NCI-H526 (cell line): ENCODE results near the gene TMEM81.

ENCODE experiments used
- DNase-seq, 2 experiments: peaks; one replicate each; lab custom pipeline; 2025; lab: John Stamatoyannopoulos, UW

TMEM81 gene

DNA sequence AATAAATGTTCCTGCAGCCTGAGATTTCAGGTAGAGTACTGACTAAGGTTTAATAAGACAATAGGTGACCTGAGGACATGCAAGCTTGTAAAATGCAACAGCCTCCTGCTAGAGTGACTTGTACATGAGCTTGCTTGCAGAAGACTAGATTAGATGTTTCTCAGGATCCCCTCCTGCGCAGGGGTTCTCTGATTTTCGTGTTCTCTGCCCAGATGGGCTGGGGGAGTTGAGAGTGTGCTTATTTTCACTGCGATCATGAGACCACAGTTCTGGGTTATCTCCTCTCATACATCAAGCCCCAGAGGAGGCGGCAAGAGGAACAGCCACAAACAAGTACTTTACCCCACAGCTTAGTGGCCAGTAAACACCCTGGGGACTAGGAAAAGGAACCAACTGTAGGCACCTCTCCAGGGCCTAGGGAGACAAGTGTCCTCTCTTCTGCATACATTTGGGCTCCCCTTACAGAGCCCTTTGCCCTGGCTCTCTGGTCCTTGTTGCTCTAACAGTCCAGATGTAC, 8.0 kb downstream of the TMEM81 start:
- DNase-seq: no peak

DNA sequence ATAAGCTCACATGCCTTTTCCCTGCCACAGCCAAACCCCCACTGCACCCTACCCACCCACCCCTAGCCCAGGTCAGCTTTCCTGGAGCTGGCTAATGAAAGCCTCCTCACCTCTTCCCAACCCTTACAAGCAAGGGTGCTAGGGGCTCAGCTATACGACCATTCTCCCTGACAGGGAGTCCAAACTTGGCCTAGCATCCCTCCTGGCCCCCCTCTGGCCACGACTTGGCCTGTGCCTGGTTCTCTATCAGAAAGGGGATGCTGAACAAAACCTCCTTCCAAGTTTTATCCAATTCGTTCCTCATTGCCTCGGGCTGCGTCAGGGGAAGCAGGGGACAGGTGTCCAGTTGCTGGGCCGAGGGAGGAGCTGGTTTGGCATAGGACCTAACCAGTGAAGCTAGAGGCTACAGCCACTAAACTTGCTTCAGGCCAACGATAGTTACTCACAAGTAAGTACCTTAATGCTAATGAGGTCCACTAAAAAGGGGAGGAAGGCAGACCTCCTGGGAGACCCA, 8.6 kb downstream of the TMEM81 start:
- no peak for DNase-seq

- no peak for DNase-seq
Observed at GRCh38 chr1:205074513-205074912, 9.7 kb downstream of the TMEM81 start.

- DNase-seq: no peak
Observed at GRCh38 chr1:205074084-205074483, 10.2 kb downstream of the TMEM81 start.

DNA sequence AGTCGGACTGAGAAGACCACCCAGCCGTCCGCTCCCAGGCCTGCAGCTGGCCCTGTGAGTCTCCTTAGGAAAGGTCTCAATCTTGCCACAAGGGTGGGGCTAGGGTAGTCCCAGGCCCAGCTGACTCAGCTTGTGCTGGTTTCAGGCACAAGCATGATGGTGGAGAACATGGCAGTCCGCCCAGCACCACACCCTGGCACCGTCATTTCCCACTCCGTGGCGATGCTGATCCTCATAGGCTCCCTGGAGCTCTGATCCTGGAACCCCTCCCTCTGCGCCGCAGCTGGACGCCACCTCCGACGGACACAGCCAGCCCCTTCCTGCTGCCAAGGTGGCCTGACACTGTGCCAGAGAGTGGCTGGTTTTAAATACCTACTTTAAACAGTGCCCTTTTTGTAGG, 10.7 kb downstream of the TMEM81 start:
- DNase-seq: no peak

- no peak for DNase-seq
Observed at GRCh38 chr1:205072881-205073280, 11.4 kb downstream of the TMEM81 start.

DNA sequence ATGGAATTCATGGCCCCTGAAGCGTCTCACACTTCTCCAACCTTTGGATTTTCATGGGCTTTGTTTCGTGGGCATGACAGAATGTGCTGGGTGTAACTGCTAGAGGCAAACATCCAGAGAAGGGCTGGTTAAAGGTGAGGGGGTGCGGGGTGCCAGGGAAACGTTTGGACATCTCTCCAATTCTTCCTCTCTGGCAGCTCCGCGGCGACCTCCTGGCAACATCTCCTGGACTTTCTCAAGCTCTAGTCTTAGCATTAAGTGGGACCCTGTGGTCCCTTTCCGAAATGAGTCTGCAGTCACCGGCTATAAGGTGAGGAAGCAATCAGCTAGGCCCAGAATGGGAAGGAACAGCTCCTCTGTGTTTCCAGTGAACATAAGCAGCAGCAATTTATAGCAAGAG, 12.0 kb downstream of the TMEM81 start:
- no peak for DNase-seq

GRCh38 chr1:205071801-205072200, 12.5 kb downstream of the TMEM81 start:
- no peak for DNase-seq

DNA sequence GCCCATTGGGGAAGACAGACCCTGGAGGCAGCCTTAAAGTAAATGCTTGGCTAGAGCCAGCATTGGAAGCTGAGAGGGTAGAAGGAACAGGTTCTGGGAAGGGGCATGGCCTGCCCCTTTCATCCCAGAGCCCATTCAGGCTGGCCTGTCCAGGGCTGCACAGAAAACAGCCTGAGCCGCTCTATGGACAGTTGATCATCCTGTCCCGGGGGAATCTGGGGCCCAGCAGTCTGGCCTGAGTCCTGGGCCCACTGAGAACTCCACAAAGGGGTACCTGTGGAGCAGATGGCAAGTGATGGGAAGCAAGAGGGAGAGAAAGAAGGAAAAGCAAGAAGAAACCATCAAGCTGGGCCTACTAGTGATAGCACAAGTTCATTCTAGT, 13.2 kb downstream of the TMEM81 start:
- no peak for DNase-seq

DNA sequence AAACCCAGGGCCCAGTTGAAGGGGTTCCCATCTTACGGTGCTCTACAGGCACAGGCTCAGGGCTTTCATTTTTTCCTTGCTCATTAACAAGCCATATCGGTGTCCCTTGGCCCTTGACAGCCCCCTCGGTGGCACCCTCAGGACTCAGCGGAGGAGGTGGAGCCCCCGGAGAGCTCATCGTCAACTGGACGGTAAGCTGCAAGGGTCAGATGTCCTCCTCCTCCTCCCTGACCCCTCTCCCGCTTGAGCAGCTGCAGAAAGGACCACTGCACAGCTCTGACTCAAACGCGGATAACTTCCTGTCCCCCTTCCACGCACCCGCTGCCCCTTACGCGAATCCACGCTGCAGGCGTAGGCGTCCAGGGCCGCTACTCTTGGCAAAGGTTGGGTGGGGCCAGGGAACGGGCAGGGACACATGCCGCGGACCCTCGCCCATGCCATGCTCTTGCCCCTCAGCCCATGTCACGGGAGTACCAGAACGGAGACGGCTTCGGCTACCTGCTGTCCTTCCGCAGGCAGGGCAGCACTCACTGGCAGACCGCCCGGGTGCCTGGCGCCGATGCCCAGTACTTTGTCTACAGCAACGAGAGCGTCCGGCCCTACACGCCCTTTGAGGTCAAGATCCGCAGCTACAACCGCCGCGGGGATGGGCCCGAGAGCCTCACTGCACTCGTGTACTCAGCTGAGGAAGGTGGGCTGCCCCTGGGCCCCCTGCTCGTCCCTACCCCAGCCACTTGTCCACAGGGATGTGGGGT, 14.7 kb downstream of the TMEM81 start:
- no peak for DNase-seq

DNA sequence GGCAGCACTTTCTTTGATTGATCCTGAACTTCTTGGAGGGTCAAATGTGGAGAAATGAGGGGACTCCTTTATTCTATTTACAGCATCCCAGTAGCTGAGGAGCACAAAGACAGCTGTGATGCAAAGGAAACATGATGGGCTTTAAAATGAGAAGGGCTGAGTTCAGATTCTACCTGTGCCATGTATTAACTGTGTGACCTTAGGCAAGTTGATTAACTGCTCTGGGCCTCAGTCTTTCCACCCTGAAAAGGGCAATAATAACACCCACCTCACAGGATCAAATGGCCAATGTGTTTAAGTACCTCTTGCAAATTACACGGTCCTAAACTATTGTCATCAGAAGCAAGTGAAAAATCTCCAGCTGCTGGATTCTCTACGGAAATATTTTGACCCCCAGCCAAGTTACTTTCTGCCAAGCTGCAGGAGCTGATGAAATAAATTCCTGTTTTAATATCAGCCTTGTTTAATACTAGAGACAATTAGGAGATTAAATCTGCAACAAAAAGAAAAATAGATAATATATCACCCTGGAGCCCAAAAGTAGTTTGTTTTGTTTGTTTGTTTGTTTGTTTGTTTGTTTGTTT, 15.7 kb downstream of the TMEM81 start:
- no peak for DNase-seq

DNA sequence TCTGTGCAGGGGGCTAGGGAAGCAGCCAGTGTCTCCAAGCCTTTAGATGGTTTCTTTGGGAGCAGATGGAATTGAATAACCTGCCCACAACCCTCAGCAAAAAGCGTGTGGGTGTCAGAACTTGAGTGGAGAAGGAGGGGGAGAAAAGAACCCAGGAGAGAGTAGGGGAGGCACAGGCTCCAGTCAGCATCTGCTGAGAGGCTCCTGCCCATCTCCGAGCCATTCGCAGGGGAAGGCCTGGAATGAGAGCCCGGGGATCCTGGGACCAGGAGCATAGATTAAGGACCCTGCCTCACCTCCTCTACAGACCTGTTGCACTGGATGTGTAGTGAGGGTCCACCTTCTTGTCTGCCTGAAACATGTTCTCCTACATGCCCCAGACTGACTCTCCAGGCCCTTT, 16.3 kb downstream of the TMEM81 start:
- no peak for DNase-seq

DNA sequence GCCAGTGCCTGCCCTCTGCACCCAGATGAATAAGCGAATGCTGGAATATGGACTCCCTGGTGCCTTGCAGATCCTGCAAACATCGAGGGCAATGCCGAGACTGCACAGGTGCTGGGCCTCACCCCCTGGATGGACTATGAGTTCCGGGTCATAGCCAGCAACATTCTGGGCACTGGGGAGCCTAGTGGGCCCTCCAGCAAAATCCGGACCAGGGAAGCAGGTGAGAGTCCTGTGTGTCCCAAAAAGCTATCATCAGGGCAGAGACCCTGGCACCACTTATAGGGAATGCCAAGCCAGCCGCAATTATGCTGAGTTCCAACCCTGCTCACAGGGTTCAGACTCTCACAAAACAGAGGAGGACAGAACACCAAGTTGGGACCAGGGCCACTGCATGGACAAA, 17.2 kb downstream of the TMEM81 start:
- DNase-seq: no peak

DNA sequence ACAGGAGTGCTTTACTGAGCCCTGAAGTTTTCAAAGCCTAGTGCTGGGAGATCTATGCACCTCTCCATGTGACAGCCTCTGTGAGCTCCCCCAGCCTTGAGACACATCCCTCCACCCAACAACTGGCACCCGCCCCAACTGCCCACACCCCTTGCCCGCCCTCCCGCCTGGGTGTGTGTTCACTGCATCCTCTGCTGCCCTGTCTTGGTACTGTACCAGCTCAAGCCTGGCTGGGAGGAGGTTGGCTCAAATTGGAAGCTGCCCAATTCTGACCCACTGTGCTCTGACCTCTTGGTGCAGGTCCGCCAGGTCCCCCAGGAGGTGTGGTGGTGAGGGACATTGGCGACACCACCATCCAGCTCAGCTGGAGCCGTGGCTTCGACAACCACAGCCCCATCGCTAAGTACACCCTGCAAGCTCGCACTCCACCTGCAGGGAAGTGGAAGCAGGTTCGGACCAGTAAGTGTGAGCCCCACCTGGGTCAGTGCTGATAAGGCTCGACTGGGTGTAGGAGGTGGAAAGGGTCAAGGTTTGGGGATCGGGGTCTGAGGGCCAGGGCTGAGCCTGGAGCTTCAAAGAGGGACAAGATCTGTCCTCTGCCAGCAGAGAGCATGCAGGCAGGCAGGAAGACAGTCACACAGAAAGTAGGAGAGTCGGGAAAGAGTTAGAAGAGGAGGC, 18.0 kb downstream of the TMEM81 start:
- DNase-seq: no peak

DNA sequence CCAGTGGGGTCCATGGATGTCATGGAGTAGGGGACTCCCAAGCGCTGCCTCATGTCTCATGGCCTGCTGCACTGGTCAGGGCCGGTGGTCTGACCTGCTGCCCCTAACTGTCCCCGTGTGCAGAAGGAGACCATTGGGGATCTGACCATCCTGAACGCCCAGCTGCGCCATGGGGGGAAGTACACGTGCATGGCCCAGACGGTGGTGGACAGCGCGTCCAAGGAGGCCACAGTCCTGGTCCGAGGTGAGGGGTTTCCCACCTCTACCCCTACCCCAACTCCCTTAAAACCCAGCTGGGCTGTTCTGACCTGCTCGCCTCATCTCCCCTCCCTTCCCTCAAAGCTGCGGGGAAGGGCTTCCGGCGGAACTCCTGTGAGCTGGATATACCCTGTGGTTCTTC, 18.6 kb downstream of the TMEM81 start:
- DNase-seq: no peak

GRCh38 chr1:205064741-205065316, 19.4 kb downstream of the TMEM81 start:
- DNase-seq: no peak

GRCh38 chr1:205064301-205064700, 20.0 kb downstream of the TMEM81 start:
- DNase-seq: no peak

GRCh38 chr1:205062895-205063294, 21.4 kb downstream of the TMEM81 start:
- DNase-seq: no peak

- no peak for DNase-seq
Observed at GRCh38 chr1:205062319-205062718, 21.9 kb downstream of the TMEM81 start.

- DNase-seq: peak; percentile 14 to 81
Observed at GRCh38 chr1:205061665-205062069, 22.6 kb downstream of the TMEM81 start.

GRCh38 chr1:205061227-205061626, 23.0 kb downstream of the TMEM81 start:
- DNase-seq: no peak

DNA sequence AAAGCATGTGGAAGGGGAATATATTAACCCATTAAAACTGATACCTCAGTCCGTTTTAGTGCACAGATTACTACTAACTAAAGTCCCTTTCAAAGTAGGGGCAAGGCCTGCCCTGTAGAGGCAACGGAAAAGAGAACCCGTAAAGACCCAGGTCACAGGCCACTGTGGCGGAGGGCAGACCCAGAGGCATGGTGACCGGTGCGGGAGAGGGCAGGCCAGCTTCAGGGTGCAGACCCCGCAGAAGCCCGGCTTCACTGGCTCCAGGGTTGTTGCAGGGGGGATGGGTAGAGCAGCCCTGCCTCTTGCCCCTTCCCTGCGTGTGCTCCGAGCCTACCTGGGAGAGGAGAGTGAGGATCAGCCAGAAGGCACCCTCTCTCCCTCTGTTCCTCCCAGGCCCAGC, 23.5 kb downstream of the TMEM81 start:
- DNase-seq: no peak

- DNase-seq: no peak
Observed at GRCh38 chr1:205059660-205060059, 24.6 kb downstream of the TMEM81 start.
